ENCODE measurements around the gene CD6.

DNA sequence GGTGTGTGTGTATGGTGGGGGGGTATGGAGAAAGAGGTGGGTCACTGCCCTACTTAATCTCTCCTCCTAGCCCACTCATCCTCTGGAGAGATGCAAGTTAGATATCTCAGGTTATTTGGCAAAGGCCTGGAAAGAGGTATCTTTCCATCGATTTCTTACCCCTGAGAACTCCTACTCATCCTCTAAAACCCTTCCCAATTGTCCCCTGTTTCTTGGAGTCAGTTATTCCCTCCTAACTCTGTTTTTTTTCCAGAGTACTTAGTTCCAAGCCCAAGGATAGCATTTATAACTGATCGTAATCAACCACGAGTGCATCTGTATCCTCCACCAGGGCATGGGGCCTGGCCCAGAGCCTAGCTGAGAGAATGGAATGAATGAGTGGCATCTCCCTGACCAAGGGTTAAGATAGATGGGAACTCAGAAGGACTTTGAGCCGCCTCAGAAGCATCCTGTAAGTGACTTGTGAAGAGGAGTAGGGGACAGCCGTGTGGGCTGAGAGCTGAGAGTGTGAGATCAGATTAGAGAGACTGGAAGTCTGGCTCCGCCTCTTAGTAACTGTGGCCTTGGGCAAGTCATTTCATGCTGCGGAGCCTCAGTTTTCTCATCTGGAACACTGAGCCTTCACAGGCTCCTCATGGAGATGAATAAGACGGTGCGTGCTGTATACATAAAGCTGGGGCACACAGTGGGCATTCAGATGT is 16.2 kb downstream of the CD6 start:
- TF ChIP-seq, protein P1, sequence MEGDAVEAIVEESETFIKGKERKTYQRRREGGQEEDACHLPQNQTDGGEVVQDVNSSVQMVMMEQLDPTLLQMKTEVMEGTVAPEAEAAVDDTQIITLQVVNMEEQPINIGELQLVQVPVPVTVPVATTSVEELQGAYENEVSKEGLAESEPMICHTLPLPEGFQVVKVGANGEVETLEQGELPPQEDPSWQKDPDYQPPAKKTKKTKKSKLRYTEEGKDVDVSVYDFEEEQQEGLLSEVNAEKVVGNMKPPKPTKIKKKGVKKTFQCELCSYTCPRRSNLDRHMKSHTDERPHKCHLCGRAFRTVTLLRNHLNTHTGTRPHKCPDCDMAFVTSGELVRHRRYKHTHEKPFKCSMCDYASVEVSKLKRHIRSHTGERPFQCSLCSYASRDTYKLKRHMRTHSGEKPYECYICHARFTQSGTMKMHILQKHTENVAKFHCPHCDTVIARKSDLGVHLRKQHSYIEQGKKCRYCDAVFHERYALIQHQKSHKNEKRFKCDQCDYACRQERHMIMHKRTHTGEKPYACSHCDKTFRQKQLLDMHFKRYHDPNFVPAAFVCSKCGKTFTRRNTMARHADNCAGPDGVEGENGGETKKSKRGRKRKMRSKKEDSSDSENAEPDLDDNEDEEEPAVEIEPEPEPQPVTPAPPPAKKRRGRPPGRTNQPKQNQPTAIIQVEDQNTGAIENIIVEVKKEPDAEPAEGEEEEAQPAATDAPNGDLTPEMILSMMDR (IDR thresholded peaks at IDR 0.05), result no peak
- TF ChIP-seq EP300 (IDR thresholded peaks at IDR 0.05) (no peak), GATA3 (IDR thresholded peaks at IDR 0.05; ENCODE audit: borderline replicate concordance) (no peak), FOSB (CRISPR knock-in tag; IDR thresholded peaks at IDR 0.05) (no peak), RFX5 (IDR thresholded peaks at IDR 0.05) (no peak), CHD2 (IDR thresholded peaks at IDR 0.05; ENCODE audit: low read length, partially characterized antibody) (no peak), RCOR1 (IDR thresholded peaks at IDR 0.05; ENCODE audit: low read depth, low read length) (no peak), POLR2A (IDR thresholded peaks at IDR 0.05; ENCODE audit: low read length) (no peak)
